ENCODE measurements around the gene LETM1. TPM values are rescaled to one million over a fixed set of nuclear protein-coding genes. Genes with fewer than 3 reads are reported as not detected.

Gene LETM1
- total and polyA plus RNA-seq, 2 donors (not counting 1 experiment from before 2014, with no cell fraction given): 28.5 to 45.1 TPM

DNA sequence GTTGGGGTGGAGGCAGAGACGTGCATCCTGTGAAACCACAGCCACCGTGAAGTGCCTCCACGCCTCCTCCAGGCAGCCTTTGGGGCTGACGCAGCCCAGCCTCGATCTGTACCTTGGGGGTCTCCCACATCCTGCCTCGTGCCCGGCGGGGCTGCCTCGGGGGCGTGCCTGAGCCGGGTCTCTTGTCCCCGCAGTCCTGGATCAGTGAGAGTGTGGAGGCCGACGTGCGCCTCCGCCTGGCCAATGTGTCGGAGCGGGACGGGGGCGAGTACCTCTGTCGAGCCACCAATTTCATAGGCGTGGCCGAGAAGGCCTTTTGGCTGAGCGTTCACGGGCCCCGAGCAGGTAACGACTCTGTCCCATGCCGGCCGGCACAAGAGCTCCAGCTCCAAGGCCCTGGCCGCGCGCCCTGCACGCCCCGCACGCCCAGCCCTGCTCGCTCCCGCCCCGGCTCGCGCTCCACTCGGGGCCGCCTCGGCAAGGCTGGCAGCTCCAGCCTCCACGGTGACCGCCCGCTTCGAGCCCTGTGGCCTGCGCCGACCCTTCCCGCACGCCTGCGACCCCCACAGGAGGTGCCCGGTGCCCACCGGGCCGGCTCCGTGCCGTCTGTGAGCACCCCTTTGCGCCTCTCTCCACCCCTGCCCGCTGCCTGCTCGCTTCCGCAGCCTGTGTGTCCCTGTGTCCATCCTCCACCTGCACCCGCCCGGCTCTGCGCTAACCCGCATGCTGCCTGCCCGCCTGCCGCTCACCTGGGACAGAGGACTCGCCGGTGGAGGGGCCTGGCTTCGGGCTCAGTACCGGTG lies 53.0 kb downstream of the LETM1 start:
- H3K4me1 Mint-ChIP-seq: no peaks in the 10 kb centered on the region
- Histone ChIP-seq H3K79me2 (ENCODE audit: control insufficient read depth, insufficient read depth, low read length) (no peaks in the 10 kb centered on the region), H3K4me1 (ENCODE audit: control insufficient read depth in 2 of 2, insufficient read depth in 2 of 2, low read length in 2 of 2) (no peaks in the 10 kb centered on the region), H3K27ac (ENCODE audit: low read length in 2 of 2) (no peak overlapping the region), H3K4me2 (replicated peaks; ENCODE audit: low read depth, low read length, poor library complexity, severe bottlenecking) (no peak overlapping the region), H3K4me3 (ENCODE audit: control extremely low read depth in 1 of 5, extremely low read depth in 1 of 5, insufficient read depth in 1 of 5, low read depth in 2 of 5, low read length in 4 of 5) (no peak overlapping the region), H4K20me1 (ENCODE audit: control insufficient read depth, insufficient read depth, low read length, poor library complexity, severe bottlenecking) (no peaks in the 10 kb centered on the region), H3K27me3 (replicated peaks in 1 of 4; ENCODE audit: control extremely low read depth in 1 of 4, control insufficient read depth in 3 of 4, insufficient read depth in 4 of 4, low read length in 3 of 4) (peaks cover 0 to 16% (median 4%) of the 10 kb centered on the region in 4 experiments), H2AFZ (ENCODE audit: insufficient read depth, low read depth, low read length, poor library complexity, severe bottlenecking) (no peak overlapping the region), H3K9me3 (ENCODE audit: control extremely low read depth in 1 of 3, control insufficient read depth in 2 of 3, insufficient read depth in 1 of 3, low read length in 2 of 3) (no peaks in the 10 kb centered on the region), H3K9ac (ENCODE audit: low read length) (no peak overlapping the region), H3K36me3 (replicated peaks in 1 of 2; ENCODE audit: control extremely low read depth in 1 of 2, control insufficient read depth in 1 of 2, extremely low read depth in 1 of 2, insufficient read depth in 2 of 2, low read length in 1 of 2) (no peaks in the 10 kb centered on the region)
- peaks cover 10% of the 10 kb centered on the region for H3K27me3 Mint-ChIP-seq
- ATAC-seq (ENCODE audit: low read depth) (no peak), DNase-seq (no peak)
- POLR2A ChIA-PET: no interaction called here
- no peak overlapping the region for H3K27ac Mint-ChIP-seq
- CTCF ChIA-PET: no interaction called here
- no peak overlapping the region for H3K4me3 Mint-ChIP-seq
- TF ChIP-seq, protein P1, sequence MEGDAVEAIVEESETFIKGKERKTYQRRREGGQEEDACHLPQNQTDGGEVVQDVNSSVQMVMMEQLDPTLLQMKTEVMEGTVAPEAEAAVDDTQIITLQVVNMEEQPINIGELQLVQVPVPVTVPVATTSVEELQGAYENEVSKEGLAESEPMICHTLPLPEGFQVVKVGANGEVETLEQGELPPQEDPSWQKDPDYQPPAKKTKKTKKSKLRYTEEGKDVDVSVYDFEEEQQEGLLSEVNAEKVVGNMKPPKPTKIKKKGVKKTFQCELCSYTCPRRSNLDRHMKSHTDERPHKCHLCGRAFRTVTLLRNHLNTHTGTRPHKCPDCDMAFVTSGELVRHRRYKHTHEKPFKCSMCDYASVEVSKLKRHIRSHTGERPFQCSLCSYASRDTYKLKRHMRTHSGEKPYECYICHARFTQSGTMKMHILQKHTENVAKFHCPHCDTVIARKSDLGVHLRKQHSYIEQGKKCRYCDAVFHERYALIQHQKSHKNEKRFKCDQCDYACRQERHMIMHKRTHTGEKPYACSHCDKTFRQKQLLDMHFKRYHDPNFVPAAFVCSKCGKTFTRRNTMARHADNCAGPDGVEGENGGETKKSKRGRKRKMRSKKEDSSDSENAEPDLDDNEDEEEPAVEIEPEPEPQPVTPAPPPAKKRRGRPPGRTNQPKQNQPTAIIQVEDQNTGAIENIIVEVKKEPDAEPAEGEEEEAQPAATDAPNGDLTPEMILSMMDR (IDR thresholded peaks at IDR 0.05): no peak
- TF ChIP-seq EZH2 (IDR thresholded peaks at IDR 0.05; ENCODE audit: borderline replicate concordance, insufficient read depth, low read depth, low read length, poor library complexity, severe bottlenecking): no peak
- 95% methylated on average over 71 of the region's 71 CpGs for WGBS (ENCODE audit: insufficient coverage)
- intact Hi-C loops (cut with micrococcal nuclease): no loop called here
- H3K9me3 Mint-ChIP-seq (ENCODE audit: insufficient read depth): no peaks in the 10 kb centered on the region

DNA sequence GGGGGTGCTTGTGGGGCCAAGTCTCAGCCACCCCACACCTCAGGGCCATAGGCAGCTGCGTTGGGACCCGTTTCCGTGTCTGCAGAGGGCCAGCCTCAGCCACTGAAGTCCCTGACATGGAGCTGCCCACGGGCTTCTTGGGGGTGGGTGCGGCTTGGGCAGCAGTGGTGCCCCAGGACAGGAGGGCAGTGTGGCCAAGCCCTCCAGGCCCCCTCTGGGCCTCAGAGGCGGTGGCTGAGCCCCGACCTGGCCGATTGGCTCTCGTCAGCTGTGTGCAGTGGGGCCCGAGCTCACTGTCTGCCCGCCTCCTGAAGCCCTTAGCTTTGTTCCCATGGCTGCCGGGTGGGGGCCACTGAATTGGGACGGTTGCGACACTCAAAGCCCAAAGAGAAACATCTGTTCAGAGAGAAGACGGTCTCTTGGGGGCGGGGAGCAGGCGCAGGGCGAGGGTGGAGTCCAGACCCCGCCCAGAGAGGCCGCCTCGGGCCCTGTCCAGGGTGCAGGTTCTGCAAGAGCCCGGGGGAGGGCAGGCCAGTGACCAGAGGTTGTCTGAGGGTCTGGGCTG lies 53.7 kb downstream of the LETM1 start:
- no peaks in the 10 kb centered on the region for H4K20me1 ChIP-seq (ENCODE audit: control insufficient read depth, insufficient read depth, low read length, poor library complexity, severe bottlenecking)
- no peak overlapping the region for H3K27ac ChIP-seq (ENCODE audit: low read length in 2 of 2)
- no peaks in the 10 kb centered on the region for H3K4me1 ChIP-seq (ENCODE audit: control insufficient read depth in 2 of 2, insufficient read depth in 2 of 2, low read length in 2 of 2)
- DNase-seq (no peak), ATAC-seq (ENCODE audit: low read depth) (no peak)
- H2AFZ ChIP-seq (ENCODE audit: insufficient read depth, low read depth, low read length, poor library complexity, severe bottlenecking): no peak overlapping the region
- no peaks in the 10 kb centered on the region for H3K9me3 Mint-ChIP-seq (ENCODE audit: insufficient read depth)
- H3K27me3 ChIP-seq (replicated peaks in 1 of 4; ENCODE audit: control extremely low read depth in 1 of 4, control insufficient read depth in 3 of 4, insufficient read depth in 4 of 4, low read length in 3 of 4): peaks cover 0 to 23% (median 9%) of the 10 kb centered on the region in 4 experiments
- no peaks in the 10 kb centered on the region for H3K9me3 ChIP-seq (ENCODE audit: control extremely low read depth in 1 of 3, control insufficient read depth in 2 of 3, insufficient read depth in 1 of 3, low read length in 2 of 3)
- H3K4me3 ChIP-seq (ENCODE audit: control extremely low read depth in 1 of 5, extremely low read depth in 1 of 5, insufficient read depth in 1 of 5, low read depth in 2 of 5, low read length in 4 of 5): no peak overlapping the region
- no peak for TF ChIP-seq EZH2 (IDR thresholded peaks at IDR 0.05; ENCODE audit: borderline replicate concordance, insufficient read depth, low read depth, low read length, poor library complexity, severe bottlenecking)
- TF ChIP-seq, protein P1 (IDR thresholded peaks at IDR 0.05): no peak
- no peaks in the 10 kb centered on the region for H3K4me1 Mint-ChIP-seq
- intact Hi-C loops (cut with micrococcal nuclease): no loop called here
- no peak overlapping the region for H3K4me2 ChIP-seq (replicated peaks; ENCODE audit: low read depth, low read length, poor library complexity, severe bottlenecking)
- 82% methylated on average over 22 of the region's 22 CpGs for WGBS (ENCODE audit: insufficient coverage)
- no peaks in the 10 kb centered on the region for H3K79me2 ChIP-seq (ENCODE audit: control insufficient read depth, insufficient read depth, low read length)
- H3K27ac Mint-ChIP-seq: no peak overlapping the region
- ChIA-PET POLR2A (no interaction called here), CTCF (no interaction called here)
- H3K4me3 Mint-ChIP-seq: no peak overlapping the region
- H3K9ac ChIP-seq (ENCODE audit: low read length): no peak overlapping the region
- peaks cover 10% of the 10 kb centered on the region for H3K27me3 Mint-ChIP-seq
- H3K36me3 ChIP-seq (replicated peaks in 1 of 2; ENCODE audit: control extremely low read depth in 1 of 2, control insufficient read depth in 1 of 2, extremely low read depth in 1 of 2, insufficient read depth in 2 of 2, low read length in 1 of 2): no peaks in the 10 kb centered on the region
